Eye (tissue), 1 donor: ENCODE measurements around the gene MKI67.
A peak's percentile ranks its signal among the peaks of the same experiment; 100 is the strongest.
"Not testable (repeated sequence)": the region's sequence is repeated elsewhere in the genome, so short reads cannot be mapped to it uniquely, and the experiment has no call there.

Experiments
- DNase-seq: peaks from one replicate; pipeline ENCODE4 v3.0.0-alpha.2; 2015

Gene MKI67

GRCh38 chr10:128105383-128105782 is 20.8 kb downstream of the MKI67 start:
- no peak for DNase-seq

GRCh38 chr10:128103229-128103714 is 23.0 kb downstream of the MKI67 start:
- DNase-seq = no peak

GRCh38 chr10:128102480-128103228 is 23.6 kb downstream of the MKI67 start:
- no peak for DNase-seq

- no peak for DNase-seq
Observed at GRCh38 chr10:128101901-128102300, 24.3 kb downstream of the MKI67 start.

GRCh38 chr10:128099901-128100300 is 26.3 kb downstream of the MKI67 start:
- no peak for DNase-seq

- DNase-seq = no peak
Observed at GRCh38 chr10:128098631-128099030, 27.6 kb downstream of the MKI67 start.

GRCh38 chr10:128097783-128098182 is 28.4 kb downstream of the MKI67 start:
- DNase-seq = no peak

GRCh38 chr10:128096486-128097199 is 29.6 kb downstream of the MKI67 start:
- DNase-seq = no peak

GRCh38 chr10:128095753-128096469 is 30.3 kb downstream of the MKI67 start:
- DNase-seq = no peak

- DNase-seq = no peak
Observed at GRCh38 chr10:128095027-128095752, 31.0 kb downstream of the MKI67 start.

- DNase-seq = not testable (repeated sequence)
Observed at GRCh38 chr10:128094596-128094995, 31.6 kb downstream of the MKI67 start.

- no peak for DNase-seq
Observed at GRCh38 chr10:128092454-128092853, 33.8 kb downstream of the MKI67 start.

- no peak for DNase-seq
Observed at GRCh38 chr10:128091636-128092210, 34.5 kb downstream of the MKI67 start.

GRCh38 chr10:128087884-128088709 is 38.1 kb downstream of the MKI67 start:
- DNase-seq = no peak

GRCh38 chr10:128087146-128087883 is 38.9 kb downstream of the MKI67 start:
- DNase-seq = no peak

GRCh38 chr10:128086003-128086863 is 40.0 kb downstream of the MKI67 start:
- peak; percentile 27 for DNase-seq

GRCh38 chr10:128084991-128085390 is 41.2 kb downstream of the MKI67 start:
- no peak for DNase-seq

- DNase-seq = no peak
Observed at GRCh38 chr10:128084364-128084763, 41.9 kb downstream of the MKI67 start.

GRCh38 chr10:128083191-128083895 is 42.9 kb downstream of the MKI67 start:
- no peak for DNase-seq
